Loucy (cell line): Measurements from ENCODE around the gene ADD1.

ENCODE experiments used
- CTCF ChIP-seq: fragments of 200-600 bp; sonication (generic); conservative IDR thresholded peaks from 2 replicates; pipeline ENCODE4 v1.5.1; 2014; ENCODE audit warnings: mild to moderate bottlenecking, antibody characterized with exemption, low read length
- EZH2phosphoT487 ChIP-seq: fragments of 200-600 bp; IDR thresholded peaks from 2 replicates; pipeline ENCODE4 v1.6.1; 2018; ENCODE audit warnings: antibody characterized with exemption, mild to moderate bottlenecking, moderate library complexity, borderline replicate concordance

- TF ChIP-seq CTCF: no peak
- no peak for TF ChIP-seq EZH2phosphoT487
These were observed 61.9 kb downstream of the ADD1 start for GRCh38 chr4:2905544-2905943.
